Neuron (in vitro differentiated cells): ENCODE results near the gene RSAD1.
"Not testable (repeated sequence)": the region's sequence is repeated elsewhere in the genome, so short reads cannot be mapped to it uniquely, and the experiment has no call there.

Source experiments
- H2AFZ ChIP-seq: one replicate; pipeline ENCODE4 v1.6.1; 2013; ENCODE audit warnings: low read depth, mild to moderate bottlenecking, inconsistent platforms, low read length, moderate library complexity
- H3K27me3 ChIP-seq: one replicate; pipeline ENCODE4 v1.6.1; 2013; ENCODE audit warnings: low read length; ENCODE audit not compliant: insufficient read depth
- H3K36me3 ChIP-seq: one replicate; pipeline ENCODE4 v1.6.1; 2013; ENCODE audit warnings: low read length; ENCODE audit not compliant: insufficient read depth
- H3K4me1 ChIP-seq: one replicate; pipeline ENCODE4 v1.6.1; 2013; ENCODE audit warnings: low read length; ENCODE audit not compliant: insufficient read depth
- H3K4me3 ChIP-seq: 2 replicates; pipeline ENCODE4 v1.5.1; 2013; ENCODE audit warnings: mild to moderate bottlenecking, low read length, moderate library complexity
- H3K9me3 ChIP-seq: one replicate; pipeline ENCODE4 v1.6.1; 2013; ENCODE audit warnings: low read length

RSAD1 gene

DNA sequence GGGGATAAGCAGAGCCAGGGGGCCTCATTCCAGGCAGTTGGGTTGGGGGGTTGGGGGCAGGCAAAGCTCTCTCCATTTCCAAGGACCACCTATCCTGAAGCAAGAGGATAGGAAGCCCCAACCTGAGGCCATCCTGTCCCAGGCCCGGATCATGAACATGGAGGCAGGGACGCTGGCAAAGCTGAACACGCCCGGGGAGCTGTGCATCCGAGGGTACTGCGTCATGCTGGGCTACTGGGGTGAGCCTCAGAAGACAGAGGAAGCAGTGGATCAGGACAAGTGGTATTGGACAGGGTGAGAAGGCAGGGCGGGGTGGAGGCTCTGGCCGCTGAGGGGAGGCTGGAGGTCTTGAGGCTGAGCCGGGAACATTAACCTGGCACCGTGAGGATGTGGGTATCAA lies 6.4 kb upstream of the RSAD1 start:
- Histone ChIP-seq H3K36me3 (no peaks in the 10 kb centered on the region), H3K27me3 (peaks cover 59% of the 10 kb centered on the region), H3K4me3 (no peak overlapping the region), H2AFZ (no peak overlapping the region), H3K4me1 (no peaks in the 10 kb centered on the region), H3K9me3 (peaks cover 7% of the 10 kb centered on the region)

DNA sequence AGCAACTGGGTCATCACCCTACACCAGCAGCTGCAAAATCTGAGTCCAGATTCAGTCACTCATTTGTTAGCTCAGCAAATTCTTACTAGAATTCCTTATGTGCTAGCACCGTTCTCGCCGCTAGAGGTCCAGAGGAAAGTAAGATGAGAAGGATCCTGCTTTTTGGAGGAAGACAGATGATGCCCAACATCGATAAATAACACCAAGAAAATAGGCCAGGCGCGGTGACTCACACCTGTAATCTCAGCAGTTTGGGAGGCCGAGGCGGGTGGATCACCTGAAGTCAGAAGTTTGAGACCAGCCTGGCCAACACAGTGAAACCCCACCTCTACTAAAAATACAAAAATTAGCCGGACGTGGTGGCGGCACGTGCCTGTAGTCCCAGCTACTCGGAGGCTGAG lies 5.9 kb upstream of the RSAD1 start:
- H2AFZ ChIP-seq, H3K36me3 ChIP-seq, H3K4me3 ChIP-seq, H3K4me1 ChIP-seq, H3K9me3 ChIP-seq: not testable (repeated sequence)
- H3K27me3 ChIP-seq: peaks cover 56% of the 10 kb centered on the region

DNA sequence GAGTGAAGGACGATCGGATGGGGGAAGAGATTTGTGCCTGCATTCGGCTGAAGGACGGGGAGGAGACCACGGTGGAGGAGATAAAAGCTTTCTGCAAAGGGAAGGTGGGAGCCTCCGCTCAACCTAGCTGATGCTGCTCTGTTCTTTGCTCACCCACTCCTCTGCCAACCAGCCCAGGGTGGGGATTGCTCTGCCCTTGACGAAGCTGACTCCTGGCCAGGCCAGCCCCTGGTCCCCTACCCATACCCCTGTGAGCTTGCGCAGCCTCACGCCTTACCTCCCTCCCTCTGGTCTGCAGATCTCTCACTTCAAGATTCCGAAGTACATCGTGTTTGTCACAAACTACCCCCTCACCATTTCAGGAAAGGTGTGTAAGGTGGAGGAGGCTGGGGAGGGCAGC lies 4.8 kb upstream of the RSAD1 start:
- H3K4me1 ChIP-seq: peaks cover 5% of the 10 kb centered on the region
- H3K4me3 ChIP-seq: no peak overlapping the region
- H3K27me3 ChIP-seq: peaks cover 48% of the 10 kb centered on the region
- H3K9me3 ChIP-seq: no peaks in the 10 kb centered on the region
- no peak overlapping the region for H2AFZ ChIP-seq
- H3K36me3 ChIP-seq: no peaks in the 10 kb centered on the region

DNA sequence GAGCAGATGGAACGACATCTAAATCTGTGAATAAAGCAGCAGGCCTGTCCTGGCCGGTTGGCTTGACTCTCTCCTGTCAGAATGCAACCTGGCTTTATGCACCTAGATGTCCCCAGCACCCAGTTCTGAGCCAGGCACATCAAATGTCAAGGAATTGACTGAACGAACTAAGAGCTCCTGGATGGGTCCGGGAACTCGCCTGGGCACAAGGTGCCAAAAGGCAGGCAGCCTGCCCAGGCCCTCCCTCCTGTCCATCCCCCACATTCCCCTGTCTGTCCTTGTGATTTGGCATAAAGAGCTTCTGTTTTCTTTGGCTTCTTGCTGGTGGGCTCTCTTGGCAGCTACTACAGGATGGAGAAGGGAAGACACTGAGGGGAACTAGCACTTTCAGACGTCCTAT lies 4.1 kb upstream of the RSAD1 start:
- H2AFZ ChIP-seq: no peak overlapping the region
- H3K9me3 ChIP-seq: no peaks in the 10 kb centered on the region
- no peak overlapping the region for H3K4me3 ChIP-seq
- peaks cover 45% of the 10 kb centered on the region for H3K27me3 ChIP-seq
- H3K36me3 ChIP-seq: no peaks in the 10 kb centered on the region
- H3K4me1 ChIP-seq: peaks cover 5% of the 10 kb centered on the region

DNA sequence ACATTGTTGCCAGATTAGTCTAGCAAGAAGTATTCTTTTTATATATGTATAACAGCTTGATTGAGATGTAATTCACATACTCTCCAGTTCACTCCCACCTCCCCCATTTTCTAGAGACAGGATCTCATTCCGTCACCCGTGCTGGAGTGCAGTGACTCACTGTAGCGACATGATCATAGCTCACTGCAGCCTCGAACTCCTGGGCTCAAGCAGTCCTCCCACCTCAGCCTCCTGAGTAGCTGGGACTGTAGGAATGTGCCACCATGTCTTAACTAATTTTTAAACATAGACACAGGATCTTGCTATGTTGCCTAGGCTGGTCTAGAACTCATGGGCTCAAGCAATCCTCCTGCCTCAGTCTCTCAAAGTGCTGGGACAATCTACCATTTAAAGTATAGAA lies 3.3 kb upstream of the RSAD1 start:
- Histone ChIP-seq H3K27me3 (peaks cover 36% of the 10 kb centered on the region), H3K4me3 (no peak overlapping the region), H3K36me3 (no peaks in the 10 kb centered on the region), H3K9me3 (no peaks in the 10 kb centered on the region), H2AFZ (no peak overlapping the region), H3K4me1 (peaks cover 10% of the 10 kb centered on the region)

DNA sequence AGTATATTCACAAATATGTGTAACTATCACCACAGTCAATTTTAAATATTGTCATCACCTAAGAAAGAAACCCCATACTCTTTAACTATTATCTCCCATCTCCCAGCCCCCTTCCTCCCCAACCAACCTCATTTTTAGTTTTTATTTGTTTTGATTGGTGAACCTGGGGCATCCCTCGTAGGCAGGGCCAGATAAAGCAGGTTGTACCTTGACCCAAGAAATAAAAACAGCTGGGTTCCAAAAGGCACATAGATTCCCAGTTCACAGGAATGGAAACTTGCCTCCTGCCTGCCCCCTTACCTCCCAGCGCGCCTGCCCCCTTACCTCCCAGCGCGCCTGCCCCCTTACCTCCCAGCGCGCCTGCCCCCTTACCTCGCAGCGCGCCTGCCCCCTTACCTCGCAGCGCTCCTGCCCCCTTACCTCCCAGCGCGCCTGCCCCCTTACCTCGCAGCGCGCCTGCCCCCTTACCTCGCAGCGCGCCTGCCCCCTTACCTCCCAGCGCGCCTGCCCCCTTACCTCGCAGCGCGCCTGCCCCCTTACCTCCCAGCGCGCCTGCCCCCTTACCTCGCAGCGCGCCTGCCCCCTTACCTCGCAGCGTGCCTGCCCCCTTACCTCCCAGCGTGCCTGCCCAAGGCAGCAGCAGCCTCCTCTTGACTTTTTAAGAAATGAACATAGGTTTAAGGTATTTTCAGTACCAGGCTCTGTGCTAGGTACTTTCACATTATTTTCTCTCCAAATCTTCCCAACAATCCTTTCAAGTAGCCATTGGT lies 2.7 kb upstream of the RSAD1 start:
- H3K27me3 ChIP-seq: peaks cover 32% of the 10 kb centered on the region
- H3K36me3 ChIP-seq, H3K9me3 ChIP-seq, H3K4me3 ChIP-seq, H2AFZ ChIP-seq: not testable (repeated sequence)
- H3K4me1 ChIP-seq: peaks cover 10% of the 10 kb centered on the region

DNA sequence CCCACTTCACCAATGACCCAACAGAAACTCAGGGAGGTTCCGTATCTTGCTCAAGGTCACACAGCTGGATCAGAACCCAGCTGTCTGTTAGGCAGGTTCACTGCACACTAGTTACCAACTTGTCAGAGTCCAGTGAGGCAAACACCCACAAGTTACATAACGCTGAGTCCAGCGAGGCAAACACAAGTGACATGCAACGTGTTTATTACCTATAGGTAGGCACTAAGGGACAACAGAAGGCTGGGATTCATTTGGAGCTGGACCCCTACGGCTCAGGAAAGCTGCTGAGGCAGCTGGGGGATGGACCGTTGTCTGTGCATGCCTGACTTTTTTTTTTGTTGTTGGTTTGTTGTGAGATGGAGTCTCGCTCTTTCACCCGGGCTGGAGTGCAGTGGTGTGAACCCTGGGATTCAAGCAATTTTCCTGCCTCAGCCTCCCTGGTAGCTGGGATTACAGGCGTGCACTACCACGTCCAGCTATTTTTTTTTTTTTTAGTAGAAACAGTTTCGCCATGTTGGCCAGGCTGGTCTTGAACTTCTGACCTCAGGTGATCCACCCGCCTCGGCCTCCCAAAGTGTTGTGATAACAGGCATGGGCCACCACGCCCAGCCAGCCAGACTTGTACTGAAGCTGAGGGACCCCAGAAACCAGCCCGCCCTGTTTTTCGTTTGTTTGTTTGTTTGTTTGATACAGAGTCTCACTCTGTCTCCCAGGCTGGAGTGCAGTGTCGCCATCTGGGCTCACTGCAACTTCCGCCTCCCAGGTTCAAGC lies 1.9 kb upstream of the RSAD1 start:
- H2AFZ ChIP-seq: no peak overlapping the region
- no peaks in the 10 kb centered on the region for H3K36me3 ChIP-seq
- peaks cover 12% of the 10 kb centered on the region for H3K4me1 ChIP-seq
- H3K4me3 ChIP-seq: no peak overlapping the region
- no peaks in the 10 kb centered on the region for H3K9me3 ChIP-seq
- H3K27me3 ChIP-seq: peaks cover 24% of the 10 kb centered on the region

DNA sequence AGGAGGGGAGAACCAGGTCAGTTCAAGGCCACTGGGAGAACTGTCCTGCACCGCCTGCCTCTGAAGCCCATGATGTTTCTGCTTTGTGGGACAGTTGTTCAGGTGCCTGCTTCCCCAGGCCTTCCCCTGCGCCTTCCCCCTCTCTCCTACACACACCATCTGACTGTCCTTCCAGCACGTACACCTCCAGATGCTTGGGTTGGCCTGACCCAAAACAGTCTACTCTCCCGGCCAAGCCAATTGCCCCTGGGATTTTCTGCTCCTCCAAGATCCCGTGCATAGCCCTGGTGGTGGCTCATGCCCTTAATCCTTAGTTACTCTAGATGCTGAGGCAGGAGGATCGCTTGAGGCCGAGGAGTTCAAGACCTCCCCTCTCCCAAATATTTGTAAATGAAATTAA lies 684 bp upstream of the RSAD1 start:
- Histone ChIP-seq H3K4me3 (peak overlapping the region; percentile 83), H3K27me3 (peaks cover 16% of the 10 kb centered on the region), H2AFZ (peak overlapping the region; percentile 82), H3K36me3 (no peaks in the 10 kb centered on the region), H3K9me3 (no peaks in the 10 kb centered on the region), H3K4me1 (peaks cover 12% of the 10 kb centered on the region)

DNA sequence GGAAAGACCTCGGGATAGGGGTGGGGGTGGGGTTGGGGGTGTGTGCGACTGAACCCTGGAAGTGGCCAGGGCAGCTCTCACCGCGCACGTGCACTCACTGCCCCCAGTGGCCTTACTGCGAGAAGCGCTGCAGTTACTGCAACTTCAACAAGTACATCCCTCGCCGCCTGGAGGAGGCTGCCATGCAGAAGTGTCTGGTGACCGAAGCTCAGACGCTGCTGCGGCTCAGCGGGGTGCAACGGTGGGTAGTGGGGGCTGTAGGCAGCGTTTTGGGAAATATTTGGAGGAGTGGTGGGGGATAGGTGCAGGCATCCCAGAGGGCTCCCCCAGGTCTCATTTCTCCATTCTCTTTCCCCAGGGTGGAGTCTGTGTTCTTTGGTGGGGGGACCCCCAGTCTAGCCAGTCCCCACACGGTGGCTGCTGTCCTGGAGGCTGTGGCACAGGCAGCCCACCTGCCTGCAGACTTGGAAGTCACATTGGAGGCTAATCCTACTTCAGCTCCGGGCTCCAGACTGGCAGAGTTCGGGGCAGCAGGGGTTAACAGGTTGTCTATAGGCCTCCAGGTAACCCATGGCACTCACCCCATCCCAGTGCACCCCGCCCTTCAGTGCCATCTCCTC lies 972 bp downstream of the RSAD1 start:
- Histone ChIP-seq H3K36me3 (peaks cover 3% of the 10 kb centered on the region), H3K4me1 (peaks cover 12% of the 10 kb centered on the region), H3K9me3 (no peaks in the 10 kb centered on the region), H3K4me3 (peak overlapping the region; percentile 83), H2AFZ (peak overlapping the region; percentile 82), H3K27me3 (peaks cover 8% of the 10 kb centered on the region)

DNA sequence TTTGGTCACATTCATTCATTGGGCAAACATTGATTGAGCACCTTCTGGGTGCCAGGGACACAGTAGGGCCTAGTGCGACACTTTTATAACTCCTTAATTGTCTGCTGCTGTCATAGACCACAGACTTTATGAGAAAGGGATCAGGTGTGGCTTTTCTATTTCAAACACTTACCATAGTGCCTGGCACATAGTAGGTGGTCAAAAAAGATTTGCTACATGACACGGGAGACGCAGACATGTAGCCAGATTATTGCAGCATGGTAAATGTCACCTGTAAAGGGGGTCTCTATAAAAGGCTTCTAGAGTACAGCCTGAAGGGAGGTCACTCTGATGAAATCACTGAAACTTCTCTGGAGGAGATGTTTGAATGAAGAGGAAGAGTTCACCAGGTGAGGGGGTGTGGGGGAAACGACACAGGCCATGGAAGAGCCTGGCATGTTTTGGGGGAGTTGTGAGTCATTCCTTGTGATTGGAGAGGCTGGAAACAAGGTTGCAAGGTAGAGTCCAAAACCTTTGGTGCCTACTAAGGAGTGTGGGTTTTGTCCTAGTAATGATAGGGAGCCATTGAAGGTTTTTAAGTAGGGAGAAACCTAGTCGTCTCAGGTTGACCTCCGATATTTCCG lies 1.6 kb downstream of the RSAD1 start:
- Histone ChIP-seq H3K36me3 (peaks cover 5% of the 10 kb centered on the region), H3K4me1 (peaks cover 12% of the 10 kb centered on the region), H3K9me3 (no peaks in the 10 kb centered on the region), H2AFZ (no peak overlapping the region), H3K4me3 (no peak overlapping the region), H3K27me3 (peaks cover 6% of the 10 kb centered on the region)

DNA sequence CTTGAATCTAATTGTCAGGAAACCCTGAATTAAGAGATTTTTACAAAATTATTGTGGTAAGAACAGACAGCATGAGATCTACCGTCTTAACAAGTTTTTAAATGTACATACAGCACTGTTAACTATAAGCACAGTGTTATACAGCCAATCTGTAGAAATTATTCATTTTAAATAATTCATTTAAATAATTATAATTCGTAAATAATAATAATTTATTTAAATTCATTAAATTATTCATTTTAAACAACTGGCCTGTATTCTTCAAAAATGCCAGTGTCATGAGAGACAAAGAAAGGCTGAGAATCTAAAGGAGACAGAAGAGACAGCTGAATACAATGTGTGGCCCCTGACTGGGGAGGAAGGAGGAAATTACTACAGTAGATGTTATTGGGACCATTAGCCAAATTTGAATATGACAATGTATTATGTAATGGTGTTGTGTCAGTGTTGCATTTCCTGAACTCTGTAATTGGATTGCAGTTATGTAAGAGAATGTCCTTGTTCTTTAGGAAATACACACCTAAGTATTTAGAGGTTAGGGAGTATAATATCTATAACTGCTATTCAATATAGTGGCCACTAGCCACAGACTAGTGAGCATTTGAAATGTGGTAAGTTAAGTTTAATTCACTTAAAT lies 2.3 kb downstream of the RSAD1 start:
- Histone ChIP-seq H3K36me3 (peaks cover 9% of the 10 kb centered on the region), H2AFZ (no peak overlapping the region), H3K4me1 (peaks cover 12% of the 10 kb centered on the region), H3K27me3 (no peaks in the 10 kb centered on the region), H3K4me3 (no peak overlapping the region), H3K9me3 (no peaks in the 10 kb centered on the region)

DNA sequence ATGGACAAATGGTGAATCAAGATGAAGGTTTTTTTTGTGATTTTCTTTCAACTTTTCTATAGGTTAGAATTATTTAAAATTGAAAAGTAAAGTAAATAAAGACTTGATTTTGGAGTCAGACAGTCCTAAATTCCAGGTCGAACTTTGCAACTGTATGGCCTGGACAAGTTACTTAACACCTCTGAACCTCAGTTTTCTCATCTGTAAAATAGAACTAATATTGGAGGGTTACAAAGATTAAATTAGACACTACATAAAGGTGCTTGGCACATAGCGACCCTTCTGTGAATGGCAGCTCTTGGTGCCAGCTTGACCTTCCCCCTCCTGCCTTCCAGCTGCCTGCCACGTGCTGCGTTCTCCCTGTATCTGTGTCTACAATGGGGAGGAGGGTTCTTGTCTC lies 3.0 kb downstream of the RSAD1 start:
- peaks cover 12% of the 10 kb centered on the region for H3K4me1 ChIP-seq
- H2AFZ ChIP-seq: no peak overlapping the region
- H3K9me3 ChIP-seq: no peaks in the 10 kb centered on the region
- H3K36me3 ChIP-seq: peaks cover 9% of the 10 kb centered on the region
- H3K27me3 ChIP-seq: no peaks in the 10 kb centered on the region
- no peak overlapping the region for H3K4me3 ChIP-seq

DNA sequence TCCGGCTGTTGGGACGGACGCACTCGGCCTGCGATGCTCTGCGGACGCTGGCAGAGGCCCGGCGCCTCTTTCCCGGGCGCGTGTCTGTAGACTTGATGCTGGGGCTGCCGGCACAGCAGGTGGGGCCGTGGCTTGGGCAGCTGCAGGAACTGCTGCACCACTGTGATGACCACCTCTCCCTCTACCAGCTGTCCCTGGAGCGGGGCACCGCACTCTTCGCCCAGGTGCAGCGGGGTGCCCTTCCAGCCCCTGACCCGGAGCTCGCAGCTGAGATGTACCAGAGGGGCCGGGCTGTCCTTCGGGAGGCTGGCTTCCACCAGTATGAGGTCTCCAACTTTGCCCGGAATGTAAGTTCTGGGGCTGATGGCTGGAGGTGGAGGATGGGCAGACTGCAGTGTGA lies 3.5 kb downstream of the RSAD1 start:
- no peak overlapping the region for H3K4me3 ChIP-seq
- H3K9me3 ChIP-seq: no peaks in the 10 kb centered on the region
- H3K4me1 ChIP-seq: peaks cover 12% of the 10 kb centered on the region
- peaks cover 9% of the 10 kb centered on the region for H3K36me3 ChIP-seq
- H2AFZ ChIP-seq: no peak overlapping the region
- H3K27me3 ChIP-seq: no peaks in the 10 kb centered on the region
